NCI-H748 treated with DMSO at 0.1 percent for 48 hours (cell line): ENCODE data around the gene PLIN1.

ENCODE experiments used
- DNase-seq: peaks from one replicate; lab custom pipeline; 2025; lab: John Stamatoyannopoulos, UW

PLIN1 gene

DNA sequence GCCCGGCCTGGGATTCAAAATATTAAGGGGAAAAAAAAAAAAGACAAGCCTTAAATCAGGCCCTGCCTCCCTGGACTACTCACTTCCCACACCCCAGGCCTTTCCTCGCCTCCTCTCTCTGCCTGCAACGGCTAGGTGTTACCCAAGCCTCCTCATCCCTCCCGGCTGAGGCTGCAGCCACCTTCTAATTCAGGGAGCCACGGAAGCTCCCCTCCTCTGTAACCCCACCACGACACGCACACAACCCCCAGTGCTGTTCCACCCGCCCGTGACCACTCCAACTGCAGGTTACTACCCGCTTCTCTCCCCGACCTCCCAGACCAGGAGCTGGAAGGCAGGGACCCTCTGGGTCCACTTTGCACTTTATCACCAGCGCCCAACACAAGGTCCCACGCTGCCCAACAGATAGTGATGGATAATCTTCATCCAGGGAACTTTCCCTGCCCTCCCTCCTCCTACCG, 24.8 kb downstream of the PLIN1 start:
- no peak for DNase-seq

DNA sequence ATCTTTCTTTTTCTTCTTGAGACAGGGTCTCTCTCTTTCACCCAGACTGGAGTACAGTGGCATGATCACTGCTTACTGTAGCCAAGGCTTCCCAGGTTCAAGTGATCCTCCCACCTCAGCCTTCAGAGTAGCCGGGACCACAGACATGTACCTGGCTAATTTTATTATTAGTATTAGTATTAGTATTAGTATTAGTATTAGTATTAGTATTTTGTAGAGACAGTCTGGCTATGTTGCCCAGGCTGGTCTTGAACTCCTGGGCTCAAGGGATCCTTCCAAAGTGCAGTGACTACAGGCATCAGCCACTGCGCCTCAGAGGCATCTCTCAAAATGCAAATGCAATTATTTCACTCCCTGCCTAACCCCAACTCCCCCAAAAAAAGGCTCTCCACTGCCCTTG, 25.6 kb downstream of the PLIN1 start:
- DNase-seq, result no peak

DNA sequence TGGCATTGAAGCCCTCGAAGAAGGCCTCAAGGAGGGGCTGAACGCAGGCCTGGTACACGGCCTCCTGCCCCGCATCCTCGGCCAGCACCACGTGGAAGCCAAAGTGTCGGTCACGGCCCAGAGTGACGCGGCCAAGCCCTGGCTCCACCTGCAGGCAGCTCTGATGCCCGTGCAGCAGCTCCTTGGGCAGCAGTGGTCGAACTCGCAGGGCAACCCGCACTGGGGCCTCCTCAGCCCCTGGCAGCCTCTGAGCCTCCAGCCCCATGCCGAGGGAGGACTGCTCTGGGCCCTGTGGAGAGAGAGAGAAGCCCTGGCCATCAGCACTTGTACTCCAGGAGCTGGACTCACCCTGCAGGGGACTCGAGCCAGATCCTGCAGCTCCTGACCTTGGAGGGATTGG, 26.5 kb downstream of the PLIN1 start:
- DNase-seq, result no peak

DNA sequence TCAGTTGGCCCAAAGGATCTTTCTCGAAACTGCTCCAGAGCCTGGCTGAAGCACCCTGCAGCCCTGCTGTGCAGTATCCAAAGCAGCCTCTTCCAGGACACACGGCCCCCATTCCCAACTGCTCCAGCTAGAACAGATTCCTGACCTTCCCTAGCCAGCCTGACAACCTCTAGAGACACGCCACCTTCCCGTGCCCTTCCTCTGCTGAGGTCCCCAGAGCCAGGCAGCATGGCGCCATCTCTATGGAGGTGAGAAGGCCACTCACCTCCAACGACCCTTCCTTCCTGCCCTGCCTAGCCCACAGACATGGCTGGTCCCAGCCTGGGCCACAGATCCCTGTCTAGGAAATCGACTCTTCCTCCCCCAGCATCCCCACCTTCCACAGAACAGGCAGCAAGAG, 27.0 kb downstream of the PLIN1 start:
- DNase-seq, result no peak

DNA sequence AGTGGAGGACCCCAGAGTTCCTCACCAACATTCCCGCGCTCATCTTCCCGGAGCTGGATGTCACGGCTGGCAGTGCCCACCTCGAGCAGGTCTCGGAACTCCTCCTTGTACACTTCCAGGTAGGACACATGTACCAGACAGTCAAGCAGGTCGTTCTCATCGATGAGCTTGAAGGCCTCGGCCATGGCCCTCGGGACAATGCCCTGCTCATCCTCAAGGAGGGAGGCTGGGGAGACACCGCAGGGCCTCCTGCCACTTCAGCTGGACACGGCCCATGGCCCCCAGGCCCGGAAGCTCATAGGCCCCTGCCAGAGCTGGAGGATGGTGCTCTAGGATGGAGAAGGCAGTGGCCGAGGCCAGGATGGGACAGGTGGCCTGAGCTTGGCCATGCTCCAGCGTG, 29.5 kb downstream of the PLIN1 start:
- no peak for DNase-seq

DNA sequence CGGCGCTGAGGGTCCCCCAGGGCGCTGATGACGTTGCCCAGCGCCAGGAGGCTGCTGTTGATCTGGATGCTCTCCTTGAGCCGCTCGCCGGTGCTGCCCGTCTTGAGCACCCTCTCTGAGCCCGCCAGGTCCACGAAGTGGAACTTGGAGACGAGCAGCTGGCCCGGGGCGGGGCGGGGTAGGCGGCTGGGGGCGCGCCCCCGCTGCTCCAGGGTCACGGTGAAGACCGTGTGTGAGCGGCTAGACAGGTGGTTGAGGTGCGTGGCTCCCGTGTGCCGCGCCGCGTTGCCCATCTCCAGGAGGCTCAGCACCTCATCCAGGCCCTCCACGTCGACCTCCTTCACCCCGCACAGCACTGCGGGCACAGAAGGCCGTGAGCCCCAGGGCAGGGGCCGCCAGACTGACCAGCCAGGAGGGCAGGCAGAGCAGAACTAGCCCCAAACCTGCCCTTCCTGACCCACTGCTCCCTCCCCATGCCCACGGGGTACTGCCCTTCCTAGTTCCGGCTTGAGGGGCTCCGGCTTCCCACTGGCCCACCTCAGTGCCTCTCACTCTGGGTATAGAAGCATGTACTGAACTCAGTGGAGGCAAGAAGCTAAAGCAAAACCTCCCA, 30.0 kb downstream of the PLIN1 start:
- no peak for DNase-seq

DNA sequence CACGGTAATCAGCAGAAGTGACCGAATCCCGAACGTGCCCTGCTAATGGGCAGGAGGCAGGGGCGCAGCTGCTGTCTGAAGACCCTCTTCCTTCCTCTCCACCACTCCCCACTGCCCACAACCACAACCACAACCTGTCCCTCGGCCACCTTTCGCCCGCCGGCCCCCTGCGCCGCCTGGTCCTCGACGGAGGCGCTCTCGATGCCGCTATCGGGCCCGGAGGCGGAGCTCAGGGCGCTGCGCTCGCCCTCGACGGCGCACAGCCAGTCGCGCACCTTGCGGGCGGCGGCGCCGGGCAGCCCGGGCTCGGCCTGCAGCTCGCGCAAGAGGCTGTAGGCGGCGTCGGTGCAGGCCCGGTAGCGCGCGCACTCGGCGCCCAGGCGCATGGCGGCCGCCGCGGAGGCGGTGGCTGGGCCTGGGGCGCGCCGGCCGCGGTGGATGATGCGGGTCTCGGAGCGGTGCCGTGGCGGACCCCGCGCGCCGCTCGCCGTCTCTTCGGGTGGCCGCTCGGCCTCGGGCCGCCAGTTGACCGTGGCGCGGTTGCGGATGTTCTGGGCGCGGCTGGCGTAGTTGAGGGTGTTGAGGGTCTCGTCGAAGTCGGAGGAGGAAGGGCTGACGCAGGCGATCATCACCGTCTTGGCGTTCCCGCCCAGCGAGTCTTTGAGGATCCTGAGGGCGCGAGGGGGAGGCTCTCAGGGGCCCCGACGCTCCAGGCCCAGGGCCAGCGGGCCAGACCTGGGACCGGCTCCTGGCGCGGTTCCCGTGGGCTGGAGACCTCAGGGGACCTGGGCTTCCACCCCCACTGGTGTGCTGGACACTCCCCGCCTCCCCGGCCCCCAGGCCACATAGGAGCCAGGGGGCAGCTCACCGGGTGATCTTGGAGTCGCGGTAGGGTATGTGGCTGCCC, 30.8 kb downstream of the PLIN1 start:
- no peak for DNase-seq

DNA sequence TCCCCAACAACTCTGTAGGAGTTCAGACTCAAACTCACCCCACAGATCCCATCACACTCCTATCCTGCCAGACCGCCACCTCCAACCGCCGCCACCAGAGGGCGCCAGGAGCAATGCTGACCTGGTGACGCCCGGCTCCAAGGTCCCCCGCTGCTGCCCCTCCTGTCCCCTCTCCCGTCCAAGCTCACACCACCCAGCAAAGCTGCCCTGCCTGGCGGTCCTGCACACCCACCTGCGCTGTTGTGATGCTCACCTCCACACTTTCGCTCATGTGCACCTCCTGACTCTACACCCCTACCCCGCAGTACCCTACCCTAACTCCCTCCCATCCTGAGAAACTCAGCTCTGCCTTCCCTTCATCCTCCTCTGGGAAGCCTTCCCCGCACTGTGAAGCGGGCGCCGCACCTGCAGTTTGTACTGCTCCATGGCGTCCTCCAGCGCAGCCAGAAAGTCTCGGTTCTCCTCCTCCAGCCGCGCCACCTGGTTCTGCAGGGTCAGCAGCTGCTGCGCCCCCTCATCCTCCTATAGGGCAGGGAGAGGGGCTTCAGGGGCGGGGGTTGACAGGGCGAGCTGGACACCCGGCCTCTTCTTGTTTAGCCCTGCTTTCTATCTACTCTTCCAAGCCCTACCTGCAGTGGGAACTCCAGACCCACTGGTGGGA, 31.8 kb downstream of the PLIN1 start:
- DNase-seq, result peak; percentile 15

DNA sequence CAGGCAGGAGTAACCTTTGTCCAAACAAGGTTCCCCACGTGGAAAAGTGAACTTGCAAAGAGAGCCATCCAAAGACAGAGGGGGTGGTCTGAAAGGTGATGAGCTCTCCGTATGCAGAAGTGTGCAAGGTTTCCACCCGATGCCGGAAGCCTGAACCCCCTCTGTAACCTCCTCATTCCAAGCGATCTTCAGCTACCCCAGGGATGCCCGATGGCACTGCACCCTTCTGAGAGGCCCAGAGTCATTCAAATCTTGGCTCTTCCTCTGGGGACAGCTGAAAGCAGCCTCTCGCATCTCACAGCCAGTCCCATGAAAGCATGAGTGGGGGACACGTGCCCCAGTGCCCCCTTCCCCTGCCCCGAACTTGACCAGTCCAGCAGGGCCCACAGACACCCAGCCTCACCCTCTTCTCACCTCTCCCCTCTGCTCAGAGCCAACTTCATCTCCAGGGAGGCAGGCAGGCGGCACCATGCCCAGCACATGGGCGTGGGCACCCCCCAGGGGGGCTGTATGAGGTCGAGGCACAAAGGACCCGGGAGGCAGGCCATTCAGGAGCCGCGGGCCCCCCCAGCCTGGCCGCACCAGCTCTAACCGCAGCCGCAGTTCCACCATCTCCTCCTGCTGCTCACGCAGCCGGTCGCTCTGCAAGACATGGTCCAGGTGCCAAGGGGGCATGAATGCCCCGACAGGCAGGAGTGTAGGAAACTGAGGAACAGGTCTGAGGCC, 32.6 kb downstream of the PLIN1 start:
- DNase-seq, result no peak

DNA sequence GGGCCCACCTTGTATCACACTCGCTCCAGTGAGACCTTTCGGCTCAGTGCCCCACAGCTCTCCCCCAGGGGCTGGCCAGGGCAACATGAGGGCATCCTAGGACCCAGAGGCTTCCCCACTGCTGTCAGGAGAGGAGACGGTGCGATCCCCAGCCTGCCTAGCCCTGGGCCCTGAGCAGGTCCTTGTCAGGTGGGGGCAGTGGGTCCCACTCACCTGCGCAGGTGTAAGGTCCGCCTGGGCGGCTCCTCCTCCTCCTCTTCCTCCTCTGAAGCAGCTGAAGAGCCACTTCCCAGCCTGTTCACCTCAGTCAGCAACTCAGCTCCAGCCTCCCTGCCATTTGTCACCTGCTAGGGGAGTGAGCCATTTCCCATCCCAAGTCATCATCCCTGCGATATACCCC, 33.5 kb downstream of the PLIN1 start:
- no peak for DNase-seq

DNA sequence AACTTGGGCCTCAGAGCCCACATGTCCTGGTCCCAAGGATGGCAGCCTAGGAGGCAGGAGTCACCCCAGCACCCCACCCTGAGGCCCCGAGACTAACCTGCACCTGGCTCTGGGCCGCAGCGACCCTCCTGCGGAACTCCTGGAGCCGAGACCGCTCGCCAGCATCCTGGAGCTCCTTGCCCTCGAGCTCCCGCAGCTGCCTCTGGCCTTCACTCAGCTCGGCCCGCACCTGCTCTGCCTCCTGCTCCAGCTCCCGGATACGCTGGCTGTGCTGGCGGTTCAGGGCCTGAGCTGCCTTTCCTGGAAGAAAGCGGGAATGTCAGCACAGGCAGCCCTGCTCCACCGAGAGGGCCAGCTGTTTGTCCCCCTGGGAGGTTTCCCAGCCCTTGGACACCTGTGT, 37.1 kb downstream of the PLIN1 start:
- DNase-seq, result no peak

DNA sequence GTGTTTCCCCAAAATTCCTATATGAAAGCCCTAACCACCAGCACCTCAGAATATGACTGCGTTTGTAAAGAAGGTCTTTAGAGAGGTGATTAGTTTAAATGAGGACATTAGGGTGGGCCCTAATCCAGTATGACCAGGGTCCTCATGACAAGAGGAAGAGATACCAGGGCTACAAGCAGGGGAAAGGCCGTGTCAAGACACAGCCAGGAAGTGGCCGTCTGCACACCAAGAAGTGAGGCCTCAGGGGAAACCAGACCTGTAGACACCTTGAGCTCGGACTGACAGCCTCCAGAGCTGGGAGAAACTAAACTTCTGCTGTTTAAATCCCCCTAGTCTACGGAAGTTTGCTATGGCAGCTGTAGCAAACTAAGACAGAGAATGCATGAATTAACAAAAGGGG, 38.1 kb downstream of the PLIN1 start:
- no peak for DNase-seq

DNA sequence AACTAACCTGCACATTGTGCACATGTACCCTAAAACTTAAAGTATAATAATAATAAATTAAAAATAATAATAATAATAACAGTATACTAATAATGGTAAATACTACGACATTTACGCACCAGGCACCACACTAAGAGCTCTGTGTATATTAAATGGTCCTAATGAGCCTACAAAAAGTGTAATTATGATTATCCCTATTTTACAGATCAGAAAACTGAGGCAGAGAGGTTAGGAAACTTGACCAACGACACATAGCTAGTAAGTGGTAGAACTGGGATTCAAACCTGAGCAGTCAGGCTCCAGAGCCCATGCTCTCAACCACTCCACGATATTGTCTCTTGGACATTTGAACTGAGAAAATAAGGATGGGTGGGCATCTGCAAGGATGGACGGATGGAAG, 38.9 kb downstream of the PLIN1 start:
- no peak for DNase-seq

DNA sequence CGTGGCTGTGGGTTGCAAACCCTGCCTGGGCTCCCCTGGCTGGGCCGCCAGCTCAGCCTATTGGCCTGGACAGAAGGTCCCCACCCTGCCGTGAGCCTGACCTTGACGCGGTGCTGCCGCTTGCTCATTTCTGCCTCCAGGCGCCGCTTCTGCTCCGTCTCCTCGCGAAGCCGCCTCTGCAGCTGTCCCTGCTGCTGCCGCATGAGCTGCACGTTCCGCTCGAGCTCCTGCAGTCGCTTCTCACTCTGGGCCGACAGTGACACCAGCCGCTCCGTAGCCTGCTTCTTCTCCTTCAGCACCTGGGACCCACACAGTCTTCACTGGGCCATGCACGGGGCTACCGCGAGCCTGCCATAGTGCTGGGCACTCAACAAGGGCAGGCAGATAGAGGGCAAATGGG, 45.6 kb downstream of the PLIN1 start:
- DNase-seq, result no peak

DNA sequence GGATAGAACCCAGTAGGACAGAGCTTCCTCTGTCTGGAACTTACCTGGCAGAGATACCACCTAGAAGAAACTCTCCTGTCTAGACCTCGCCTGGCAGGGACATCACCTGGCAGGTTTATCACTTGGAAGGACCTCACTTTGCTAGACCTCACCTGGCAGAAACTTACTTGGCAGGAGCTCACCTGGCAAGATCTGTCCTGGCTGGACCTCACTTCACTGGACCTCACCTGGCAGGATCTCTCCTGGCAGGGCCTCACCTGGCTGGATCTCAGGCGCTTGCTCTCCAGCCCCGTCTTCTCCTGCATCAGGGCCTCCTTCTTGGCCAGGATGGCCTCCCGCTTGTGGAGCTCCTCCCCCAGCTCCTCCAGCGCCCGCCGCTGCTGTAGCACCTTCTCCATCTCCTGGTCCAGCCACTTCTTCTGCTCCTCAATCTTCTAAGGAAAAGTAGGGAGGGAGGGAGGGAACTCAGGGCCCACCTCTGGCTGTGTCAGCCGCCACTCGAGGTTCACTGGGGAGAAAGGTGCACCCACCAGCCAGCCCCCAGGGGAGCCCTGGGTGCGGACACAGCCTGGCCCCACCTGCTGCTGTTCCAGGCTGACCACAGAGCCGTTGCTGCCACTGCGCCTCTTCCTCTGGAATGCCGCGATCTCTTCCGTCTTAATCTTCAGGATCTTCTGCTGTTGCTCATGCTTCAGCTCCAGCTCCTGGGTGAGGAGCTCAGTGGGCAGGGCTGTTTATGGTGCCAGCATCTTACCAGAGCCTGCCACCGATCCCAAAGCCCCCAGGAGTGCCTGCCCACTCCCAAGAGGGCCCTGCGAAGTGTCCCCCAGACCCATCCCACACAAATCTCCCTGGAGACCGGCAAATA, 46.4 kb downstream of the PLIN1 start:
- no peak for DNase-seq

DNA sequence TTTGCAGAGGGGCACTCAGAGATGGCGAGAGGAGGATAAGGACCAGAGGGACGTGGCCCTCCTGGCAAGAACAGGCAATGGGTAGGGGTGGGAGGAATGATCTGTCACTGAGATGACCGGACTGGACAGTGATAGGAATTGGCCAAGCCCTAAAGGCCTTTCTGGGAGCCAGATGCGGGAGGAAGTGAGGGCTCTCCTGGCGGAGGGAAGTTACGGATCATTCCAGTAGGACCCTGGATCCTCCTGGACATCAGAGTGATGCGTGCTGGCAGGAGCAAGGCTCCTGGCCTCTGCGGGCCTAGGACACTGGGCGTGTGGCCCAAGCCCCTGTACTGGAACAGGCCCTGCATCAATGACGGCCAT, 47.3 kb downstream of the PLIN1 start:
- DNase-seq, result no peak

DNA sequence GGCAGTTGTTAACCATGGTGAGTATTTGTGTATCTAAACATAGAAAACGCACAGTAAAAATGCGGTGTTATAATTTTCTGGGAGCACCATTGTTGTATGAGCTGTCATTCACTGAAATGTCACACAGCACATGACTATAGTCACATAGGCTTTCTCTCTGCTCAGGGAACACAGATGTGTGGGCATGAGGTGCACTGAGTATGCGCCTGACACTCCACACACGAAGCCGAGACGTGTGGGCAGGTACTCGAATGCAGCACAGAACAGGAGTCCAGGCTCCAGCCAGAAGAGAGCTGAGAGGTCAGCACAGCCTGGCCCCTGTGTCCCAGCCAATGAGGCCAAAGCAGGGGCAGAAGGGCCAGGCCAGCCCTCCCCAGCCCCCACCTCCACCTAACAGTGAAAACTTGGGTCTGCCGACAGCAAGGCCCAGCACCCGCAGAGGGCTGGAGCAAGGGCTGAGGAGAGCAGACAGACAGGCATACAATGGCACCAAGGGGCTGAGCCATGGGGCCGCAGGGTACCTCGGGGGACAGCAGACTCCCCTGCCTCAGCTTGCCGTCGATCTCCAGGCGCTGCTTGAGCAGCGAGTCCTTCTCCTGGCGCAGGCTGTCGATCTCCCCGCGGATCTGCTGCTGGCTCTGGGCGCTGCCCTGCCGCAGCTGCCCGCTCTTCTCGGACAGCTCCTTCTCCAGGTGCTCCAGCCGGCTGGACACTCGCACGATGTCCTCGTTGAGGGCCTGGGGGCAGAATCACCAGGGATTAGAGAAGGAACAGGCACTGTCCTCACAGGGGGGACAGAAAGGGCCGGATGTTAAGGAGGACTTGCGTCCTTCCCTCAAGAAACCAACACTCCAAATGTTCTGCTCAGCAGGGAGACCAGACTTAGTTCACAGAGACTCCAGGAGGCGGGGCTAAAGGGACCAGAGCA, 47.9 kb downstream of the PLIN1 start:
- no peak for DNase-seq

DNA sequence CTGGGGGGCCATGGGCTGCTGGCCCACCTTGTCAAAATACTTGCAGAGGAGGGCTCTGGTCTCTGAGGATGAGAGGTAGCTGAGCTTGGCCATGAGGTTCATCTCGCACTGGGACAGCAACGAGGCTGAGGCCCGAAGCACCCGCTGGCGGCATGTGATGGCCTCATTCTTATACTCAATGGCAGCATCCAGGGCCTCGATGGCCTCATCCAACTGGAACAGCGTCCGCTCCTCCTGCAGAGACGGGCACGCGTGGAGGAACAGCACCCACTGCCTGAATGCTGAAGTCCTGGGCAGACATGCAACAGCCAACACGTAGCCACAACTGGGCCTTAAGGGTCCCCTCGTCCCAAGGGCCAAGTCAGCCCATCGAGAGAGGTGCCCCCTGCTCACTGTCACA, 48.9 kb downstream of the PLIN1 start:
- no peak for DNase-seq

DNA sequence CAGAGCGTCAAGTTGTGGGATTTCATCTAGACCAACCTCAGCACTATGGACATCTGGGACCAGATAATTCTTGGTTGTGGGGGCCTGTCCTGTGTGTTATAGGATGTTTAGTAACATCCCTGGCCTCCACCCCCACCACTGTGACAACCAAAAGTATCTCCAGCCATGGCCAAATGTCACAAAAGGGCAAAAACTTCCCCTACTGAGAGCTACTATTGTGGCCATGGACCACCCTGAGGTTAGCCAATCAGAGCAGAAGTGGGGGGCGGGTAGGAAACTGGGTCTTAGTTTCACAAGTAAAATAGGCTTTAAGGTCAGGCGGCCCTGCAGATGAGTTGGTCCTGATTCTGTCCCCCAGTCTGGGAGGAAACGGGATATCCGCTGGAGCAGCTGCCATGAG, 49.3 kb downstream of the PLIN1 start:
- no peak for DNase-seq
